ENCODE results near the gene RAB34.

DNA sequence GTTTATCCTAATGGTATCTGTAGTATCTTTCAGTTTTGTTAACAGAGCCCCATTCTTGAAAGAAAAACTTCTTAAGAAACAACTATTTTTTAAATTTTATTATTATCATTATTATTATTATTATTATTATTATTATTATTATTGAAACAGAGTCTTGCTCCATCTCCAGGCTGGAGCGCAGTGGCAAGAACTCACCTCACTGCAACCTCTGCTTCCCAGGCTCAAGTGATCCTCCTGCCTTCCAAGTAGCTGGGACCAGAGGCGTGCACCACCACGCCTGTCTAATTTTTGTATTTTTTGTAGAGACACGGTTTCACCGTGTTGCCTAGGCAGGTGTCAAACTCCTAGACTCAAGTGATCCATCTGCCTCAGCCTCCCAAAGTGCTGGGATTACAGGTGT, 32.3 kb downstream of the RAB34 start:
- TF ChIP-seq EZH2phosphoT487 (IDR thresholded peaks at IDR 0.05; ENCODE audit: insufficient read depth, low read depth) (no peak), EZH2 (IDR thresholded peaks at IDR 0.05; ENCODE audit: insufficient read depth, poor library complexity, severe bottlenecking) (no peak)
